IMR-90 (cell line): ENCODE data around the gene CCP110. TPM values are rescaled to one million over a fixed set of nuclear protein-coding genes. Genes with fewer than 3 reads are reported as not detected.

Source experiments
- ATAC-seq: fragments of 200-7000 bp; cut with Tn5 transposase; 2 replicates; pipeline ENCODE4 v1.9.1; 2020; ENCODE audit warnings: low read depth, mild to moderate bottlenecking, moderate library complexity
- BruUV-seq: library from RNA; stranded (reverse); fragments of 400-500 nt; replicated peaks from 2 replicates; lab custom pipeline; 2021; lab: Mats Ljungman, UMichigan
- CTCF ChIA-PET: fragments of 300-600 bp; formaldehyde crosslinking; extraction: SDS; loops from one replicate; lab custom pipeline; 2021; ENCODE audit warnings: antibody characterized with exemption; lab: Yijun Ruan, JAX
- POLR2A ChIA-PET: fragments of 300-600 bp; sonication (Branson Sonifier 250); formaldehyde crosslinking; loops from one replicate; lab custom pipeline; 2022; ENCODE audit warnings: antibody characterized with exemption; ENCODE audit not compliant: unreplicated experiment; lab: Charles Lee
- DNase-seq: peaks from one replicate; pipeline ENCODE4 v3.0.0; 2013
- H2AFZ ChIP-seq: replicated peaks from 2 replicates; pipeline ENCODE3; 2013; ENCODE audit warnings: low read length, mild to moderate bottlenecking; ENCODE audit not compliant: poor library complexity
- H2AK5ac ChIP-seq: 2 replicates; pipeline ENCODE4 v1.6.1; 2013; ENCODE audit warnings: low read depth, low read length, inconsistent platforms
- H2AK9ac ChIP-seq: replicated peaks from 2 replicates; pipeline ENCODE3; 2013; ENCODE audit warnings: mild to moderate bottlenecking, low read depth, low read length, moderate library complexity; ENCODE audit not compliant: poor library complexity
- H2BK120ac ChIP-seq: 2 replicates; pipeline ENCODE4 v1.6.1; 2013; ENCODE audit warnings: low read depth, low read length, inconsistent platforms
- H2BK15ac ChIP-seq: 3 replicates; pipeline ENCODE4 v1.6.1; 2013; ENCODE audit warnings: low read depth, low read length, inconsistent platforms
- H2BK20ac ChIP-seq: 2 replicates; pipeline ENCODE4 v1.6.1; 2013; ENCODE audit warnings: low read depth, mild to moderate bottlenecking, inconsistent platforms, low read length, moderate library complexity
- H2BK5ac ChIP-seq: 2 replicates; pipeline ENCODE4 v1.6.1; 2013; ENCODE audit warnings: mild to moderate bottlenecking, low read depth, low read length, inconsistent platforms; ENCODE audit not compliant: poor library complexity, severe bottlenecking
- H3K14ac ChIP-seq: replicated peaks from 2 replicates; pipeline ENCODE4 v1.6.1; 2013; ENCODE audit warnings: low read depth, low read length, inconsistent platforms
- H3K18ac ChIP-seq: 2 replicates; pipeline ENCODE4 v1.6.1; 2013; ENCODE audit warnings: low read depth, low read length, control low read depth
- H3K23ac ChIP-seq: 2 replicates; pipeline ENCODE4 v1.6.1; 2013; ENCODE audit warnings: low read depth, low read length, inconsistent platforms
- H3K27ac ChIP-seq: 2 replicates; pipeline ENCODE4 v1.5.1; 2013; ENCODE audit warnings: mild to moderate bottlenecking, control low read depth, low read length; ENCODE audit not compliant: insufficient read depth
- H3K27me3 ChIP-seq: 2 replicates; pipeline ENCODE4 v1.6.1; 2013; ENCODE audit warnings: low read length; ENCODE audit not compliant: control insufficient read depth, insufficient read depth
- H3K36me3 ChIP-seq: 2 replicates; pipeline ENCODE4 v1.6.1; 2013; ENCODE audit warnings: low read length, mixed read lengths; ENCODE audit not compliant: control insufficient read depth, insufficient read depth
- H3K4ac ChIP-seq: 2 replicates; pipeline ENCODE4 v1.6.1; 2013; ENCODE audit warnings: low read depth, low read length, inconsistent platforms
- H3K4me1 ChIP-seq: 2 replicates; pipeline ENCODE4 v1.6.1; 2013; ENCODE audit warnings: low read length, mixed read lengths; ENCODE audit not compliant: control insufficient read depth, insufficient read depth
- H3K4me2 ChIP-seq: 2 replicates; pipeline ENCODE4 v1.6.1; 2013; ENCODE audit warnings: low read depth, mild to moderate bottlenecking, control low read depth, low read length, moderate library complexity
- H3K4me3 ChIP-seq: 2 replicates; pipeline ENCODE4 v1.5.1; 2013; ENCODE audit warnings: low read depth, mild to moderate bottlenecking, control low read depth, low read length, moderate library complexity; ENCODE audit not compliant: insufficient read depth
- H3K56ac ChIP-seq: 2 replicates; pipeline ENCODE4 v1.6.1; 2013; ENCODE audit warnings: low read length, inconsistent platforms; ENCODE audit not compliant: insufficient read depth; ENCODE audit errors: extremely low read depth
- H3K79me1 ChIP-seq, 2 experiments: 2 replicates each; pipeline ENCODE4 v1.6.1; 2013; ENCODE audit warnings: low read length in 2 of 2, inconsistent platforms in 1 of 2, low read depth in 1 of 2
- H3K9ac ChIP-seq: 2 replicates; pipeline ENCODE4 v1.6.1; 2013; ENCODE audit warnings: low read depth, low read length, control low read depth
- H3K9me1 ChIP-seq: 2 replicates; pipeline ENCODE4 v1.6.1; 2013; ENCODE audit warnings: low read length, inconsistent platforms; ENCODE audit not compliant: insufficient read depth
- H3K9me3 ChIP-seq: 2 replicates; pipeline ENCODE4 v1.6.1; 2013; ENCODE audit warnings: low read length; ENCODE audit not compliant: control insufficient read depth, insufficient read depth
- H4K20me1 ChIP-seq: 2 replicates; pipeline ENCODE4 v1.6.1; 2013; ENCODE audit warnings: low read length, inconsistent platforms; ENCODE audit not compliant: insufficient read depth
- H4K5ac ChIP-seq: 2 replicates; pipeline ENCODE4 v1.6.1; 2013; ENCODE audit warnings: mild to moderate bottlenecking, low read depth, low read length, control low read depth
- H4K8ac ChIP-seq, 2 experiments: 2 replicates each; pipeline ENCODE4 v1.6.1; 2013; ENCODE audit warnings: low read depth in 2 of 2, low read length in 2 of 2, control low read depth in 1 of 2, inconsistent platforms in 1 of 2
- H4K91ac ChIP-seq: 2 replicates; pipeline ENCODE4 v1.6.1; 2013; ENCODE audit warnings: low read depth, low read length, inconsistent platforms; ENCODE audit not compliant: insufficient read depth
- BHLHE40 ChIP-seq: fragments of 150-350 bp; IDR thresholded peaks from 2 replicates; pipeline ENCODE4 v1.6.1; 2016; ENCODE audit warnings: mild to moderate bottlenecking, low read depth, low read length
- CEBPB ChIP-seq: IDR thresholded peaks from 2 replicates; pipeline ENCODE4 v1.6.1; 2012; ENCODE audit warnings: low read depth, low read length, improper control_type of control experiment
- CHD1 ChIP-seq: IDR thresholded peaks from 2 replicates; pipeline ENCODE4 v1.6.1; 2012; ENCODE audit warnings: low read depth, low read length, improper control_type of control experiment
- FOS ChIP-seq: fragments of 150-350 bp; IDR thresholded peaks from 2 replicates; pipeline ENCODE4 v1.6.1; 2016; ENCODE audit warnings: low read depth, low read length
- MAFK ChIP-seq: IDR thresholded peaks from 2 replicates; pipeline ENCODE4 v1.6.1; 2012; ENCODE audit warnings: low read depth, low read length, improper control_type of control experiment
- MAZ ChIP-seq: IDR thresholded peaks from 2 replicates; pipeline ENCODE4 v1.6.1; 2012; ENCODE audit warnings: low read depth, mild to moderate bottlenecking, low read length, improper control_type of control experiment, moderate library complexity, borderline replicate concordance
- MXI1 ChIP-seq: IDR thresholded peaks from 2 replicates; pipeline ENCODE4 v1.6.1; 2012; ENCODE audit warnings: low read depth, mild to moderate bottlenecking, low read length, moderate library complexity, borderline replicate concordance
- NFE2L2 ChIP-seq: fragments of 150-350 bp; IDR thresholded peaks from 2 replicates; pipeline ENCODE4 v1.6.1; 2016; ENCODE audit warnings: low read depth, mild to moderate bottlenecking, low read length
- POLR2A ChIP-seq: IDR thresholded peaks from 2 replicates; pipeline ENCODE4 v1.6.1; 2012; ENCODE audit warnings: mild to moderate bottlenecking, low read depth, low read length
- RAD21 ChIP-seq: IDR thresholded peaks from 2 replicates; pipeline ENCODE4 v1.6.1; 2012; ENCODE audit warnings: low read length, improper control_type of control experiment
- RCOR1 ChIP-seq: IDR thresholded peaks from 2 replicates; pipeline ENCODE4 v1.6.1; 2012; ENCODE audit warnings: mild to moderate bottlenecking, low read length, improper control_type of control experiment; ENCODE audit not compliant: insufficient replicate concordance
- RFX5 ChIP-seq: IDR thresholded peaks from 2 replicates; pipeline ENCODE4 v1.8.0; 2012; ENCODE audit warnings: low read depth, mild to moderate bottlenecking, low read length, moderate library complexity
- SMC3 ChIP-seq: fragments of 150-350 bp; IDR thresholded peaks from 2 replicates; pipeline ENCODE4 v1.6.1; 2016; ENCODE audit warnings: low read depth, mild to moderate bottlenecking, antibody characterized with exemption, low read length, moderate library complexity
- whole genome bisulfite sequencing, 2 experiments: methylation state at CpG; one replicate each; pipeline versions ENCODE4 v1.1.5 to v1.1.7; 2013; ENCODE audit warnings: missing lambda C conversion rate in 2 of 2; ENCODE audit not compliant: insufficient read length in 1 of 2; ENCODE audit errors: extremely low coverage in 2 of 2; 5-methylcytosine and 5-hydroxymethylcytosine counted together
- dilution Hi-C: fragments of 300-500 bp; cut with HindIII; formaldehyde crosslinking; loops from one replicate; pipeline ENCODE4 v1.14.3; 2018; ENCODE audit warnings: low sequenced_read_pairs; ENCODE audit not compliant: unreplicated experiment
- in situ Hi-C: fragments of 300-500 bp; cut with MboI; formaldehyde crosslinking; loops from 3 replicates; pipeline ENCODE4 v1.14.3; 2019; ENCODE audit warnings: low sequenced_read_pairs, inconsistent platforms, mixed read lengths
- intact Hi-C: fragments of 100-400 bp; cut with micrococcal nuclease; formaldehyde crosslinking; loops from 2 replicates; pipeline ENCODE4 v1.10.0; 2022
- polyA plus RNA-seq, 3 experiments: library from polyadenylated mRNA; depleted of rRNA; stranded (reverse); fragments of >200 nt; gene quantifications; 2 replicates each; pipeline ENCODE4 v1.2.3, GENCODE V29; 2012; ENCODE audit warnings: low replicate concordance in 1 of 3
- total RNA-seq: library from RNA; depleted of rRNA; stranded (reverse); fragments of >200 nt; gene quantifications from 2 replicates; pipeline ENCODE4 v1.2.3, GENCODE V29; 2012
- TF ChIP-seq, protein P1 (sequence below): conservative IDR thresholded peaks from 2 replicates; pipeline ENCODE4 v1.5.1; 2012; ENCODE audit warnings: mild to moderate bottlenecking, low read depth, low read length, improper control_type of control experiment
- TF ChIP-seq, protein P2 (sequence below): fragments of 150-350 bp; IDR thresholded peaks from 2 replicates; pipeline ENCODE4 v1.6.1; 2016; ENCODE audit warnings: low read depth, mild to moderate bottlenecking, low read length, moderate library complexity, borderline replicate concordance
- TF ChIP-seq, protein P3 (sequence below): fragments of 150-350 bp; IDR thresholded peaks from 2 replicates; pipeline ENCODE4 v1.6.1; 2017; ENCODE audit warnings: mild to moderate bottlenecking, antibody characterized with exemption, low read length, low read depth

The CCP110 gene
- total and polyA plus RNA-seq, 2 of the 4 experiments (the other 2 are of a cell fraction) = 4.7 to 7.7 TPM

DNA sequence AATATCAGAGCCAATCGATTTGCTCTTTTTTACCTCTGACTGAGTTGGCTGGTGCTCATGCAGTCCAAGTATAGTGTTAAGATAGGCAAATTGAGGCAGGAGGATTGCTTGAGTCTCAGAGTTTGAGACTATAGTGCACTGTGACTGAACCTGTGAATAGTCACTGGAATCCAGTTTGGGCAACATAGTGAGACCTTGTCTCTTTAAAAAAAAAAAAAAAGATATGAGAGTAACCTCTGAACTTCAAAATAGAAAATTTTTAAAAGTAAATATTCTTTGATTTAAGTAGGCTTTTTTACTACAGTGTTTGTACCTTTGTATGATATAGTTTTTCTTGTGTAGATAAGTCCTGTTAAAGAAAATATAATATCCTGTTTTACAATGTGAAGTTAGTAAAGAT is 3.4 kb downstream of the CCP110 start:
- Histone ChIP-seq H3K4me1 (0 out of 2 replicates have a peak, but pooled peaks cover under 1% of the 10 kb centered on the region), H3K36me3 (peaks cover 3% of the 10 kb centered on the region; the same call in 1 of the 2 replicates), H3K9ac (no peak overlapping the region), H2BK15ac (no peak overlapping the region), H3K4me3 (no peak overlapping the region), H3K4ac (no peak overlapping the region), H2BK120ac (no peak overlapping the region), H3K9me3 (no peaks in the 10 kb centered on the region), H4K8ac (no peak overlapping the region), H3K14ac (no peak overlapping the region), H3K4me2 (no peak overlapping the region), H4K91ac (no peak overlapping the region), H2AFZ (no peak overlapping the region), H2BK20ac (no peak overlapping the region), H3K27ac (no peak overlapping the region), H3K27me3 (no peaks in the 10 kb centered on the region), H4K20me1 (no peaks in the 10 kb centered on the region), H3K79me1 (peaks cover 18 to 33% of the 10 kb centered on the region in 2 experiments), H2AK9ac (no peak overlapping the region), H2BK5ac (no peak overlapping the region), H3K18ac (no peak overlapping the region), H4K5ac (no peak overlapping the region), H2AK5ac (no peak overlapping the region), H3K56ac (no peak overlapping the region), H3K23ac (peak overlapping the region; percentile 68; the same call in 1 of the 2 replicates), H3K9me1 (peaks cover 2% of the 10 kb centered on the region)
- in situ Hi-C loops (no loop called here), intact Hi-C loops (no loop called here), dilution Hi-C loops (no loop called here)
- ChIA-PET POLR2A (no interaction called here), CTCF (interaction anchor here (0.6 to 0.8 kb wide), 2 partner anchors 9 to 1640 kb away, joined by 3 to 4 read pairs; no protein-coding TSS in a partner anchor)
- DNase-seq (no peak), ATAC-seq (no peak)
- BruUV-seq = no TSS peak
- TF ChIP-seq, protein P1, sequence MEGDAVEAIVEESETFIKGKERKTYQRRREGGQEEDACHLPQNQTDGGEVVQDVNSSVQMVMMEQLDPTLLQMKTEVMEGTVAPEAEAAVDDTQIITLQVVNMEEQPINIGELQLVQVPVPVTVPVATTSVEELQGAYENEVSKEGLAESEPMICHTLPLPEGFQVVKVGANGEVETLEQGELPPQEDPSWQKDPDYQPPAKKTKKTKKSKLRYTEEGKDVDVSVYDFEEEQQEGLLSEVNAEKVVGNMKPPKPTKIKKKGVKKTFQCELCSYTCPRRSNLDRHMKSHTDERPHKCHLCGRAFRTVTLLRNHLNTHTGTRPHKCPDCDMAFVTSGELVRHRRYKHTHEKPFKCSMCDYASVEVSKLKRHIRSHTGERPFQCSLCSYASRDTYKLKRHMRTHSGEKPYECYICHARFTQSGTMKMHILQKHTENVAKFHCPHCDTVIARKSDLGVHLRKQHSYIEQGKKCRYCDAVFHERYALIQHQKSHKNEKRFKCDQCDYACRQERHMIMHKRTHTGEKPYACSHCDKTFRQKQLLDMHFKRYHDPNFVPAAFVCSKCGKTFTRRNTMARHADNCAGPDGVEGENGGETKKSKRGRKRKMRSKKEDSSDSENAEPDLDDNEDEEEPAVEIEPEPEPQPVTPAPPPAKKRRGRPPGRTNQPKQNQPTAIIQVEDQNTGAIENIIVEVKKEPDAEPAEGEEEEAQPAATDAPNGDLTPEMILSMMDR = no peak
- TF ChIP-seq RAD21 (no peak), CEBPB (no peak), SMC3 (no peak), RFX5 (no peak), NFE2L2 (no peak), MAFK (no peak), MXI1 (no peak), BHLHE40 (no peak), CHD1 (no peak), RCOR1 (no peak), MAZ (no peak), POLR2A (no peak), FOS (no peak)
- TF ChIP-seq, protein P2, sequence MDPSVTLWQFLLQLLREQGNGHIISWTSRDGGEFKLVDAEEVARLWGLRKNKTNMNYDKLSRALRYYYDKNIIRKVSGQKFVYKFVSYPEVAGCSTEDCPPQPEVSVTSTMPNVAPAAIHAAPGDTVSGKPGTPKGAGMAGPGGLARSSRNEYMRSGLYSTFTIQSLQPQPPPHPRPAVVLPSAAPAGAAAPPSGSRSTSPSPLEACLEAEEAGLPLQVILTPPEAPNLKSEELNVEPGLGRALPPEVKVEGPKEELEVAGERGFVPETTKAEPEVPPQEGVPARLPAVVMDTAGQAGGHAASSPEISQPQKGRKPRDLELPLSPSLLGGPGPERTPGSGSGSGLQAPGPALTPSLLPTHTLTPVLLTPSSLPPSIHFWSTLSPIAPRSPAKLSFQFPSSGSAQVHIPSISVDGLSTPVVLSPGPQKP = no peak
- TF ChIP-seq, protein P3, sequence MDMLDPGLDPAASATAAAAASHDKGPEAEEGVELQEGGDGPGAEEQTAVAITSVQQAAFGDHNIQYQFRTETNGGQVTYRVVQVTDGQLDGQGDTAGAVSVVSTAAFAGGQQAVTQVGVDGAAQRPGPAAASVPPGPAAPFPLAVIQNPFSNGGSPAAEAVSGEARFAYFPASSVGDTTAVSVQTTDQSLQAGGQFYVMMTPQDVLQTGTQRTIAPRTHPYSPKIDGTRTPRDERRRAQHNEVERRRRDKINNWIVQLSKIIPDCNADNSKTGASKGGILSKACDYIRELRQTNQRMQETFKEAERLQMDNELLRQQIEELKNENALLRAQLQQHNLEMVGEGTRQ = no peak
- no CpG with 5 or more reads among the region's 1 CpG for WGBS, 2 experiments
